NCI-H1092 treated with DMSO at 0.1 percent for 48 hours (cell line): ENCODE measurements around the gene PRM1.

Experiments used
- DNase-seq: peaks from one replicate; lab custom pipeline; 2025; lab: John Stamatoyannopoulos, UW

Gene PRM1, protein sequence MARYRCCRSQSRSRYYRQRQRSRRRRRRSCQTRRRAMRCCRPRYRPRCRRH

DNA sequence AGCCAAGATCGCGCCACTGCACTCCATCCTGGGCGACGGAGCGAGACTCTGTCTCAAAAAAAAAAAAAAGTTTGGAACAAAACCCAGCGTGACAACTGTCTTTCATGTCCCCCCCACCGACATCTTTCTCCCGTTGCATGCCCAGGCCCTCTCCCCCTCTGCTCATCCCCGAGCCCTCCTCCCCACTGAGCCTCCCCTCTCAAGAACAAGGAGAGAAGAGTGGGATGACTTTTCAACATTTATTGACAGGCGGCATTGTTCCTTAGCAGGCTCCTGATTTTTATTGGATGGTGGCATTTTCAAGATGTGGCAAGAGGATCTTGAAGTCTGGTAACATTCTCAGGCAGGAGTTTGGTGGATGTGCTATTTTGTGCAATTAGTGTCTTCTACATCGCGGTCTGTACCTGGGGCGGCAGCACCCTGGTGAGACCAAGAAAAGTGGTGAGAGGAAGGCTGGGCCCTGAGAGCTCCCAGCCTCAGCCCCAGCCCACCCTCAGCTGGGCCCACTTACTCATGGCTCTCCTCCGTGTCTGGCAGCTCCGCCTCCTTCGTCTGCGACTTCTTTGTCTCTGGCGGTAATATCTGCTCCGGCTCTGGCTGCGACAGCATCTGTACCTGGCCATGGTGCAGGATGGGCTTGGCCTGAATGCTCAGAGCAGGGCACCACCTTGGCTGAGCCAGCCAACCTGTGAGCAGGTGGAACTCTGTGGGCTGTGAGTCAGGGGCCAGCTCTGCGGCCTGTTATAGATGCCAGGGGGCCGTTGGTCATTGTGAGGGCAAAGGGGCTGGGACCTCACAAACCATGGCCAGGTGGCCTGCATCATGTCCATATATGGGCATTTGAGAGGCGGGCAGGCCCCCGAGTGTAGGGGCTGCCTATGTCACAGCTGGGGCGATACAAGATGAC is at the start of gene PRM1:
PRM1 (minus strand) TSS at position 715 of the 907 bp plus-strand sequence; CDS start at position 623, 92 bp downstream.
- DNase-seq = no peak

DNA sequence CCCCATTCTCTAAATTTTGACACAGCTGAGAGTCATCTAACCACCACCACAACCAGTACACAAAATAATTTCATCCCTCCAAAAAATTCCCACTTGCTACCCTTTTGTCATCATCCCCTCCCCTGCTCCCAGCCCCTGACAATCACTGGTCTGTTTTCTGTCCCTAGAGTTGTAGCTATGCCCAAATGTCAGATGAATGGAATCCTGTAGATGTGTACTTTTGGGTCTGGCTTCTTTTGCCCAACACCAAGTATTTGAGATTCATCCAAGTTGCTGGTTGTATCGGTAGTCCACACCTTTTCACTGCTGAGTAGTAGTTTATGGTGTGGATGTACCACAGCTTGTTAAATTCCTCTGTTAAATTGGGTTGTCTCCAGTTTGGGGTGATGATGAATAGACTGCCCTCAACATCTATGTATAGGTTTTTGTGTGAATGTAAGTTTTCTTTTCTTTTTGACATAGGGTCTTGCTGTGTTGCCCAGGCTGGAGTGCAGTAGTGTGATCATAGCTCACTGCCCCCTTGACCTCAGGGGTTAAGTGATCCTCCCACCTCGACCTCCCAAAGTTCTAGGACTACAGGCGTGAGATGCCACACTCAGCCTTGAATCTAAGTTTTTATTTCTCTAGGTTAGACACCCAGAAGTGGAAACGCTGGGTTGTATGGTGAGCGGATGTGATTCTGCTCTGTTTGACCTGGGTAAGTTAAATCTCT is 49.6 kb upstream of the PRM1 start:
- DNase-seq = no peak

GRCh38 chr16:11329891-11330290 is 48.8 kb upstream of the PRM1 start:
- DNase-seq = no peak

DNA sequence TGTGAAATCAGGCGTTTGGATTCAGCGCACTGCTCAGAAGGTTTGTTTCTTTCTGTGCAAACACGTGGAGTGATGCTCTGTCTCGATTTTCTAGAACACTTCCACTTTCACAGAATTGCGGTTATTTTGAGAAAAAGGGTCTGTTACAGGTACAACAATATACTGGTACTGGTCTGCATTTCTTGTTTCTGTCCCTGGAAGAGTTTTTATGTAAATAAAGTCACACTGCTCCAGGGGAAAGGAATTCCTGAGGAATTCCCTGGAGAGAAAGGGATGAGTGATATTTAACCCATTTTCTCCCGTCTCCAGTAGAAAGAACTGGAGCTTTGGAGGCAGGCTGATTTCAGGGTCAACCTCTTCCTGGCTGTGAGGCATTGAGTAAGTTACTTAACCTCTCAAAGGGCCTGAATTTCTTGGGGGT is 48.0 kb upstream of the PRM1 start:
- DNase-seq = no peak

DNA sequence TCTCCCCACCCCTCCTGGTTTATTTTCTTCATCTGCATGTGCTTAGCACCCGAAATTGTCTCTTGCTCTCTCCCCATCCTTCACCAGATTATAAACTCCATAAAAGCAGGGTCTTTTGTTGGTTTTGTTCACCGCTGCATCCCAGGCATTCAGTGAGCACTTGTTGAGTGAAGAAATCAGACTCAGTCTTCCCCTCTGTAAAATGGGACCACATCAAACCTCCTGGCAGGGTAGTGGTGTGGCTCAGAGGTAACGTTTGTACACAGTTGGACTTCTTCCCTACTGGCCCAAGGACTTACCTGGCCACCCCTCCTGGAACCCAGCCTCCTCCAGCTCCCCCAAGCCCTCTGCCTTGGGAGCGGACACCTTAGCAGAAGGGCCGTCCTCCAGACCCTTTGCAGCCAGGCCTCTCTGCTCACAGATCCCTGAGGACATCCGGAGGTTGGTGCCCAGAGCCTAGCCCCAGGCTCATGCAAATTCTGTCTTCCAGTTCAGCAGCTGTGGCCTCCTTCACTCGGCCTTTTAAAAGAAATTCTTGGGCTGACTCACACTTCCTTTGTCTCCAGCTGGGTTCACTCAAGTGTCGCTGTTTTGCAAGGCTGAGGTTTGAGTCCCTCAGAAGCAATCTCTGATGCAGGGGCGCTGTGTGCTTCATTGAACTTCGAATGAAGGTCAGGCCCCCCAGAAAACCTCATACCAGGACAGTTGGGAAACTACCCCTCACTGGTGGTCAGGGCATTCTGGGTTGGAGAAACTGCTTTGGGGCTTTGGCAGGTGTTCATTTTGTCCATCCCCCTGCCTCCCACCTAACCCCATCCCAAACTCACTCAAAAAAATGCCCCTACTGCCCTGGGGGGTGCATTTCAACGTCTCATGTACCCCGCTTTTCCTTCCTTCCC is 47.3 kb upstream of the PRM1 start:
- no peak for DNase-seq

GRCh38 chr16:11327277-11328171 is 46.4 kb upstream of the PRM1 start:
- DNase-seq = no peak

DNA sequence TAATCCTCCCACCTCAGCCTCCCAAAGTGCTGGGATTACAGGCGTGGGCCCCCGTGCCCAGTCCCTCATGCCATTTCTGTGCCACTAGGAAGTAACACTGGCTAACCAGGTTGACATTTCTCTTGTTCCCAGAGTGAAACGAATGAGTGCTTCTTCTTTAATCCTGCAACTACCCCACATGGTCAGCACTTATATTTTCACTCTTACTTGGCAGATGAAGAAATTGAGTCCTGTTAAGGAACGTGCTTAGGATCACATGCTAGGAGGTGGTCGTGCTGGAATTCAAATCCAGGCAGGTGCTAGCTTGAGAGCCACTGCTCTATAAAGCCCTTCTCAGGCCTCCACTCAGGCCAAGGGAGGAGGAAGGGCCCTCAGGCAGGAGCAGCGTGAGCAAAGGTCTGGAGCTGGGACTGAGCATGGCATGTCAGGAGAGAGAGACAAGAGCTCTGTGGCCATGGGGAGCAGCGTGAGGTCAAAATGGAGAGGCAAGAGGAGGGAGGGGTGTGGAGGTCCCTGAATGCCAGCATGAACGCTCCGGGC is 45.7 kb upstream of the PRM1 start:
- DNase-seq = no peak

GRCh38 chr16:11326084-11326736 is 45.1 kb upstream of the PRM1 start:
- no peak for DNase-seq

DNA sequence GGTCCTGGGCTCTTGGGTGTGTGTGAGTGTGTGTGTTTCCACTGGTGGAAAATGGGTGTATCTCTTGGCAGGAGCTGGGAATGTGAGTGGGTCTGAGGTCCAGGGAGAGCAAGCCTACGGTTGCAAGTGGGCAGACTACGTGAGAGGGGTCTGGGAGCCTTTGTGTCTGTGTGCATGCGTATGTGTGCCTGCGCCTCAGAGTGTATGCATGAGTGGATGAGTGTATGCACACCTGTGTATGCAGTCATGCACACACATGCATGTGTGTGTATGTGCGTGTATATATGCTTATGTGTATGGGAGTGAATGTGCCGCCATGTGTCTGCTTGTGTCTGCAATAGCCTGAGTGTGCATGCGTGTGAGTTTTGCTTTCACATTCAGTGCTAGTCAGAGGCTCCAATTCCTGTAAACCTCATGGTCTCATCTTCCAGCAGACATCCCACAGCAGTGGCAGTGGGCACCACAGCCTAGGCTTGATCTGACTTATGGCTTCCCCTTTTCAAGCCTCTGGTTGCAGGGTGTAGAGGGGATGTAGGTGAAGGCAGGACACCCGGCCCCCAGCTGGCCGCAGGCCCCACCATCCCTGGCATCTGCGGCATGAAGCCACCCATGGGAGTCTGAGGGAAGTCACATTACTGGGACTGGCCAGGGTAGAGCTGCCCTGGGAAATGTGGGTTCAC is 44.4 kb upstream of the PRM1 start:
- no peak for DNase-seq

DNA sequence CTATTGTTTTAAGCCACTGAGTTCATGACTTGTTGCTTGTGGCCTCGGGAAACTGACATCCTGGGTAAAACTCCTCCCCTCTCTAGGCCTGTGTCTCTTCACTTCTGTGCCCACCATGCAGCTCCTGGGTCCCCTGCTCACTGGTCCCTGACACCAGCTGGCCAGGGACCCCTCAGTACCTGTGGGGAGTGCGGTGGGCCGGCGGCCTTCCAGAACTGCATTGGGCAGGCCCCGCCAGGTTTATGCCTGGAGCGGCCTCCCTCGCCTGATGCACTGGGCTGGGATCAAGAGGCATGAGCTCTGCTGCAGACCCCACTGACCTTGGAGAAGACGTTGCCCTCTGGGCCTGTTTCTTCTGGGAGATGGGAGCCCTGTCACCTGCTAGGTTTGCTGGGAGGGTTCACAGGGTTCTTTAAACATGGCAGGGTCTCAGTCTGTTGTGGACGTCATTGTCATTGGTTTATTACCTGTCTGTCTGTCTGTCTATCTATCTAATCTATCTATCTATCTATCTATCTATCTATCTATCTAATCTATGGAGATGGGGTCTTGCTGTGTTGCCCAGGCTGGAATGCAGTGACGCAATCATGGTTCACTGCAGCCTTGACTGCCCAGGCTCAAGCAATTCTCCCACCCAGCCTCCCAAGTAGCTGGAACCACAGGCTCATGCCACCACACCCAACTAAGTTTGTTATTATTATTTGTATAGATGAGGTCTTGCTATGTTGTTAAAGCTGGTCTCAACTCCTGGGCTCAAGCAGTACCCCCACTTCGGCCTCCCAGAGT is 42.6 kb upstream of the PRM1 start:
- DNase-seq = no peak

DNA sequence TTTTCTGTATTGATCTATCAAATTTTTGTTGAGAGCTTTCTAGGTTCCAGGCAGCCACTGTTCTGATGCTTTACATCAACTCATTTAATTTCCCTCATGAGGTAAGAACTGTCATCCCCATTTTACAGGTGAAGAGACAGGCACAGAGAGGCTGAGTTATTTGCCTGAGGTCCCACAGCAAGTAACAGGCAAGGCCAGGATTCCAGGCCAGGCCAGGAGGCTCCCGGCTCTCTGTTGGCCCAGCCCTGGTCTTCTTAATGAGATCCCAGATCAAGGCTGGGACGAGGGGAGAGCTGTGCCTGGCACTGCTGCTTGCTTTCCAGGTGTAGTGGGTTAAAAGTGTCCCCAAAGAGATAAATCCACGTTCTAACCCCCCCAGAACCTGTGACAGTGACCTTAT is 41.7 kb upstream of the PRM1 start:
- DNase-seq = no peak

DNA sequence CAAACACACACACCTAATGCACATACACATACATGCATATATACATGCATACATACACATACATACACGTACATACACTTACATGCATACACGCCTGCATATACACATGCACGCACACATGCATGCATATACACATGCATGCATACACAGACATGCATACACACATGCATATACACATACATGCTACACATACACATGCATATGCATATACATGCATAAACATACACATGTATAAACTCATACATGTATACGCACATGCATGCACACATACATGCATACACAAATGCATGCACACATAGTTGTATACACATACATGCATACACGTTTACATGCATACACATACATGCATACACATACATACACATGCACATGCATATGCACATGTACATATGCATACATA is 40.5 kb upstream of the PRM1 start:
- no peak for DNase-seq

- no peak for DNase-seq
Measured at GRCh38 chr16:11320170-11320569, 39.0 kb upstream of the PRM1 start.

GRCh38 chr16:11319529-11320146 is 38.5 kb upstream of the PRM1 start:
- DNase-seq = no peak

- no peak for DNase-seq
Measured at GRCh38 chr16:11318817-11319216, 37.7 kb upstream of the PRM1 start.

DNA sequence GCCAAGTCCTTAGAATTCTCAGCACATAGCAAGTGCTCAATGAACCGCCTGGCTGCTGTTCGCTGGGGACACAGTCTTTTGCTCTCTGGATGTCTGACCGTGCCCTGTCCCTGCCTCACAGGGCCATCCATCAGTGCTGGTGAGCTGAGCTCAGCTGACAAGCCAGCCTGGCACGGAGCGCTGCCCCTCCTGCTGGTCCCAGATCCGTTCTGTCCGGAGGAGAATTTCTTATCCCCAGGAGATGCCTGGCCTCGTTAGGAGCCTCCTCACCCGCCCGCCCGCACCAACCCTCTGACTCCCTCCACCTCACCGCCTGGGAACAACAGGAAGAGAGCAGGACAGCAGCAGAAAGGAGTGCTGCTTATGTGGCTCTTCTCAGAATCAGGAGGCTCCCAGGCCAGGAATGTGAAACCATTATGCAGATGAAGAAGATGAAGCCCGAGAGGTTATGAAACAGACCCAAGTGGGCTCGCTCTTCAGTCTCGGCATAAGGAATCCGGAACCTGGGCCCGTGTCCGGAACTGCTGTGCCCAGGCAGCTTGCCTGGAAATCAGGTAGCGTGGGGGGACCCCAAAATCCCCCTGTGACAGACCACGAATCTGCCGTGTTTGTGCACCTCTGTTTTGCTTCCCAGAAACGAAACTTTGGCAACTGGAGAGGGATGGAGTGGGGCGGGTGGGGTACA is 35.3 kb upstream of the PRM1 start:
- DNase-seq = no peak

GRCh38 chr16:11315510-11315909 is 34.4 kb upstream of the PRM1 start:
- DNase-seq = no peak
